ENCODE results near the gene ARL6IP1.

DNA sequence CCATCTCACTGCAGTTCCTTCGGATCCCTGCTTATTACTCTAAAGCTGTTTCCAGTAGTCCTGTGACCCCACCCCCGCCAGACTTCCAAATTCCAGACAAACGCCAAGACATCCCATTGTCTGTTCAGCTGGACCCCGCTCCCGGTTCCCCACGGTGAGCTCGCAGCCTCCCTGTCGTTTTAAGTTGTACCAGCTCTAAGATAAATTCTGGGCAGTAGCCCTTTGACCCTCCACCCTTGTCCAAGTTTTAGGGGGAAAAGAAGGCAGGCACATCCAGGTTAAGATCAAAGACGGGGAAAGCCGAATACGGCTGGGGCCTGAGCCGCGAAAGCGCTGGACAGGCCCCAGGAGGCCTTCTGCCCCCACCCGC lies 589 bp downstream of the ARL6IP1 start:
- TF ChIP-seq, protein P1, sequence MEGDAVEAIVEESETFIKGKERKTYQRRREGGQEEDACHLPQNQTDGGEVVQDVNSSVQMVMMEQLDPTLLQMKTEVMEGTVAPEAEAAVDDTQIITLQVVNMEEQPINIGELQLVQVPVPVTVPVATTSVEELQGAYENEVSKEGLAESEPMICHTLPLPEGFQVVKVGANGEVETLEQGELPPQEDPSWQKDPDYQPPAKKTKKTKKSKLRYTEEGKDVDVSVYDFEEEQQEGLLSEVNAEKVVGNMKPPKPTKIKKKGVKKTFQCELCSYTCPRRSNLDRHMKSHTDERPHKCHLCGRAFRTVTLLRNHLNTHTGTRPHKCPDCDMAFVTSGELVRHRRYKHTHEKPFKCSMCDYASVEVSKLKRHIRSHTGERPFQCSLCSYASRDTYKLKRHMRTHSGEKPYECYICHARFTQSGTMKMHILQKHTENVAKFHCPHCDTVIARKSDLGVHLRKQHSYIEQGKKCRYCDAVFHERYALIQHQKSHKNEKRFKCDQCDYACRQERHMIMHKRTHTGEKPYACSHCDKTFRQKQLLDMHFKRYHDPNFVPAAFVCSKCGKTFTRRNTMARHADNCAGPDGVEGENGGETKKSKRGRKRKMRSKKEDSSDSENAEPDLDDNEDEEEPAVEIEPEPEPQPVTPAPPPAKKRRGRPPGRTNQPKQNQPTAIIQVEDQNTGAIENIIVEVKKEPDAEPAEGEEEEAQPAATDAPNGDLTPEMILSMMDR (optimal IDR thresholded peaks at IDR 0.05 in 1 of 3, IDR thresholded peaks at IDR 0.05 in 1 of 3, conservative IDR thresholded peaks at IDR 0.05 in 1 of 3; ENCODE audit: extremely low read depth in 1 of 3, insufficient read depth in 2 of 3, low read length in 3 of 3) = no peak
- TF ChIP-seq EZH2 (IDR thresholded peaks at IDR 0.05; ENCODE audit: low read length) = no peak

All from keratinocyte (primary cell).